COR-L47 (cell line): ENCODE results near the gene LCA5.
"Not testable (repeated sequence)": the region's sequence is repeated elsewhere in the genome, so short reads cannot be mapped to it uniquely, and the experiment has no call there.

Source experiments
- DNase-seq: peaks from one replicate; lab custom pipeline; 2025; lab: John Stamatoyannopoulos, UW

The LCA5 gene

DNA sequence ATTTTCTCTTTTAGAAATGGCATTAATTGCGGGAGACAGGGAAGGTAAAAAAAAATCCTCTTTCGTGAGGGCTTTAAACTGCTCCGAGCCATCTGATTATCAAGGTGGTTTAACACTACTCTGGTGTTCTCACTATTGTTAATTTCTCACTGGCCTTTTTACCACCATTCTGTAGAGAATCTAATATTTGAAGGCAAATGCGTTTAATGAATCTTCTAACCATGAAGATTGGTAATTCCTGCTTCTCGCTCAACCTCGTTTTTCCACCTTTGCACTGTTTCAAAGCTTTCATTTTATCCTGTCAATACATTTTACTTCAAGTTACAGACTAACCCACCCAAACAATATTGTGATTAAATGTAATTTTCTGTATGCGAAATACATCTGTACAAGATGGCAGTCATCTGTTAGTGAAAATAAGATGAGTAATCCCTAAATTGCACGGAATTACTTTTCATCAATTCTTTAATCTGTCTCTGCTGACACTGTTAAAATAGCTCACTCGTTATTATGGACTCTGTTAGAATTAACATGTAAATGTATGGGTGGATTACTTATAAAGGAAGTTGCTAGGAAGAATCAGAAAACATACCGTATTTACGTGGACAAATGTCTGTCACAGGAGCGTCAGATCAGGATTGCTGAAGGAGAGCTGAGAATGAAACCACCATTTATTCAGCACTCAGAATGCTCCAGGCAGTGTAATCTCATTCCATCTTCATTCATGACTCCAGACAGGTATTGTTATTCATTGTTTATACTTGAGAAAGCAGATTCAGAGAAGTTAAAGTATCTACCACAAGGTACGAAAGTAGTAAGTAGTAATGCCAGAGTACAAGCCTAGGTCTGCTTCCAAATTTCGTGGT, 1.1 kb upstream of the LCA5 start:
- no peak for DNase-seq

DNA sequence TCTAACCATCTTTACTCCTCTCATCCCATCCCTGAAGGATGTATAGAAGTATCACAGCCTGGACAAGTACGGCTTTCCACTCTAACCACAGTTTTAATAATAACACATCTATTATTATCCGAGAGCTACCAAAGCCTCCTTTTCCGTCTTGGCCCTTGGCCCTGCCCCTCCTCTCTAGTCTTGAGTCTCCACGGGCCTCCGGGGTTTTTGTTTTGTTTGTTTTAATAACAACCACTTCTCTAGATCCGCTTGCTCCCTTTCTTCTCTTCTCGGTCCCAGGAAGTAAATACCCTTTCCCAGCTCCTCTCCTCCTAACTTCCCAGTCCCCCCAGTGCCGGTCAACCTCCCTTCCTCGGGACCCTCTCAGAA, 661 bp downstream of the LCA5 start:
- no peak for DNase-seq

DNA sequence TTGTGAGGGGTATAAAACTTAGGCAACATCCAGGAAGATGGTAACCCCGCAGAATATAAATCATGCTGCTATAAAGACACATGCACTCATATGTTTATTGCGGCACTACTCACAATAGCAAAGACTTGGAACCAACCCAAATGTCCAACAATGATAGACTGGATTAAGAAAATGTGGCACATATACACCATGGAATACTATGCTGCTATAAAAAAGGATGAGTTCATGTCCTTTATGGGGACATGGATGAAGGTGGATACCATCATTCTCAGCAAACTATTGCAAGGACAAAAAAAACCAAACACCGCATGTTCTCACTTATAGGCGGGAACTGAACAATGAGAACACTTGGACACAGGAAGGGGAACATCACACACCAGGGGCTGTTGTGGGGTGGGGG, 7.7 kb downstream of the LCA5 start:
- DNase-seq: not testable (repeated sequence)

DNA sequence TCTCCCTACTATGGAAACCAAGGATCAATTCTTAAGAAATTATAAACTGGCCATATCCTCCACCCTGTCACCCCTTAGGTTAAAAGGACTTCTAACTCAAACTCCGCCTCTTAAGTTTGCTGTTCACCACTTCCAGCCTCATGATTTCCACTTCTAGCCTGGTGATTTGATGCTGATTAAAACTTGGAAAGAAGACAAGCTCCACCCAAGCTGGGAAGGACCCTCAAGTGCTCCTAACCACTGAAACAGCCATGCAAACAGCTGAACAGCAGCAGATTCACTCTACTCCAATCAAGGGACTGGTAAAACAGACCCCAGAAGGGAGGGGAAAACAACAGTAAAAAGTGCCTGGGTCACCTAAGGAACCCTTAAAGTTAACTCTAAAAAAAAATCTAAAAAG, 10.3 kb downstream of the LCA5 start:
- no peak for DNase-seq

DNA sequence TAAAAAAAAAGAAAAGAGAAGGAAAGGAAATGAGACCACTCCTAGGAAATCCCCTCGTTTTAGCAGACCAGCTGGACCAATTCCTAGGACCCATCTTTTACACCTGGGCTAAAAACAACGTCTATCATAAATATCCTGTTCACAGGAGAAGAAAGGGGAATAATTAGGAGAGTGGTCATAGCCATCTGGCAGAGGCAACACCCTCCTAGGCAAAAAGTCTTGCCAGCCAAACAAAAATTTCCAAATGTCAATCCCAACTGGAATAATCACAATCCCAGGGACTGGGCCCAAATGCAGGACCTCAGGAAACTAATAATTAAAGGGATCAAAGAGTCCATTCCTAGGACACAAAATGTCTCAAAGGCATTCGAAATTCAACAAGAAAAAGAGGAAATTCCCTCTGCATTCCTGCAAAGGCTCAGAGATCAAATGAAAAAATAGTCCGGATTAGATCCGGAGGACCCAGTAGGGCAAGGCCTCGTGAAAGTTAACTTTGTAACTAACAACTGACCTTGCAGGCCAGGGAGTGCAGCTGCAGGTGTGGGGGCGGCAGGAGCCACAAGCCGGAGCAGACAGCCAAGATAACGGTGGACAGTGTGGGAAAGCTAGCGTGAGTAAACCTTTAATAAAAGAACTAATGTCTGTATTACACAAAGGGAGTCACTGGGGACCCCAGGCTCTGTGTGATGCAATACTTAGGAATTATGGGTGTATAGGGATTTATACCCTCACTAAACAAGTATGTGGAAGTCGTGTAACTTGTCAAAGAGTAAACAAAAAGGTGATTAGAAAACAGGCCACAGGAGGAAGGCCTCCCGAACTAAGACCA, 11.7 kb downstream of the LCA5 start:
- no peak for DNase-seq

DNA sequence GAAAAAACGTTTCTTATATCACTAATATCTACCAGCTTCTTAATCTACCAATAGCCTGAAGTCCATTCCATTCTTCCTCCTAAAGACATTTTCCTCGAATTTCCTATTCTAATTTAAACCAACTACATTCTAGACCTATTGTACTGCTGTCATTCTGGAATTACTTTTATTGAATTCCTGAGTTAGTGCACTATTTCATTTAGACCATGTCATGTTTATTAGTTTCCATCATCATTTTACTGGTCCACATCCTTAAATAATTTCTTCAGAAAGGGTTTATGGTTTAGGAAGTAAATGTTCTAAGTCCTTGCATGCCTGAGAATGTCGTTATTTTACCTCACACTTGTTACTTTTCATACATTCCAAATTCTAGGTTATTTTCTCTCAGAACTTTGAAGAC, 13.2 kb downstream of the LCA5 start:
- DNase-seq: no peak

DNA sequence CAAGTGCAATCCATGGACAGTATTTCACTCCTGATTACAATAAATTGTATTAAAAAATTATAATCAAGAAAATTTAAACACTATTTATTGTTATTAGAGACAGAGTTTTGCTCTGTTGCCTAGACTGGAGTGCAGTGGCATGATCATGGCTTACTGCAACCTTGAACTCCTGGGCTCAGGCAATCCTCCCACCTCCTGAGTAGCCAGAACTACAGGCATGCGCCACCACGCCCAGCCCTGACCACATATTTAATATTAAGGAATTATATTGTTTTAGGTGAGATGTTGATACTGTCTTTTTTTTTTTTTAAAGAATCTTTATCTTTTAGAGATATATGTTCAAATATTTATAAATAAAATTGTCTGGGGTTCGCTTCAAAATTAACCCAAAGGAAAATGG, 14.6 kb downstream of the LCA5 start:
- no peak for DNase-seq

DNA sequence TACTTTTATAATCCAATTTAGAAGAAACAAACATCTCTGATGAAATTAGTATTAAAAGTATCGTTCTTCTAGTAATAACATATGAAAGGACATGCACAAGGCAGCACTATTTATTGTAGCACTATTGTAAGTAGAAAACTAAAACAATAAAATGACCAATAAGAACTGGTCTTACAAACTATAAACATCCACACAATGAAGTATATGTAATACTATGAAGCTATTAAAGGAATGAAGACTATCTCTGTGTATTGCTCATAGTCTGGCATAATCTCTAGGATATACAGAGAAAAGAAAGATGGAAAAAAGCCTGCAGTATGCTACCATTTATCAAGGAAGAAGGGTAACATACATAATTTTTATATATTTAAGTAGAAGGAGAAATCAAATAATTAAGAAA, 16.7 kb downstream of the LCA5 start:
- DNase-seq: no peak

DNA sequence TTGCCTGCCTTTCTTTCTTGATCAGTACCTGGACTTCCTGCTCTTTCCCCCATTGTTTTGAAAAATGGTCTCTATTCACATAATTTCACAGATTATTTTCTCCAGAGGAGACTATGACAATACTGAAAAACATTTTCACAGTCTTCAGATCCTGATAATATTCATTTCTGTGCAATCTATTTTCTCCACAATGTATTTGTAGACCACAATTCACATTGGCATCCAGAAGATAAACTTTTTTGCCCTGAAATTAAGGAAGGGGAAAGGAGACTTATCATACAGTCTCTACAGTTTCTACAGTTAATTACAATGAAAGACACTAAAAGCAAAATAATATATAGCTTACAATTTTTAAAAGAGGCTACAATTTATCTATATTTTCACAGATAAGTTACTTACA, 18.4 kb downstream of the LCA5 start:
- DNase-seq: no peak

DNA sequence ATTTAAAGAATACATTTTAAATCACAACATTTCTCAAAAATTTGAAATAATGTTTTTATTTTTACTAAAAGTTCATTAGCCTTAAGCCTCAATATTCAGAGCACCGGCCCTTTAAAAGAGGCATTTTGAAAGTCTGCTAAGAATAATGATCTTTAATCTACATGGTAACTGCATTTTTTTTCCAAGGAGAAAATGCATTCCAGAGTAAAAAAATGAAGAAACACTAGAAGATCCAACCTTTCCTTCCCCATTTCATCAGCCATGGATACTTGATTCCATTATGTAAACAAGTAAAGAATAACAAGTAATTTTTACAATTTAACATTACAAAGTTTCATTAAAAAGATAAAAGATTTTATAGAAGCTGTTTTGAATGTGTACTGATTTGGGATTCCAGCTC, 21.8 kb downstream of the LCA5 start:
- DNase-seq: no peak

DNA sequence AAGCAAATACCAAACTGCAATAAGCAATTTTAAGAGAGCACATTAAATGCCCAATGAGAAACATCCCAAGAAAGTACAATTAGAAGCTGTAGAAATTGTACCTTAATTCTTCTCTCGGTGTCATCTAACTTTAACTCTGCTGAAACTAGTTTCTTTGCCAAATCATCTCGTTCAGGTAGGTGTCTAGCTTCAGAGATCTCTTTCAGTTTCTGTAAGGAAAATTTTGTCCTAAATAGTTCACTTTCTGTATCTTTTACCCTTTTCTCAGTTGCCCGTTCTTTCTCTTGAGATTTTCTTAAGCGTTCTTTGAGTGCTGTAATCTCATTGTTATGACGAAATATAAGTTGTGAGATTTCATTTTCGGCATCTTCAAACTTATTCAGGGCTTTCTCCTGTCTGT, 24.1 kb downstream of the LCA5 start:
- no peak for DNase-seq

DNA sequence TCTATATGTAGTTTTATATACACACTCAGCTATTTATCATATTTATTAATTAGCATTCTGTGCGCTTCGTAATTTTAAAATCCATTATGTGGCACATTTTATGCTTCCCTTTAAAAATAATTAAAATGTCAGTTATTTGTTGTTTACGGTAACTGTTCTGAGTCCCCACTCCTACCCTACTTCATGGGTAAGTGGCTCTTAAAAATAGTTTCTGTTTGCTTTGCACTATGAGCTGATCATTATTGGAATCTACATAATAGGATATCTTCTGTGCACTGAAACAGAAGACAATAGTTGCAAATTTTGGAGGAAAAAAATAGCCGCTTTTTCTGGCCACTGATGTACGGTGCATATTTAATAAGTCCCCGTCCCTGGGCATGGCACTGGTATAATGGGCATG, 25.2 kb downstream of the LCA5 start:
- DNase-seq: no peak

DNA sequence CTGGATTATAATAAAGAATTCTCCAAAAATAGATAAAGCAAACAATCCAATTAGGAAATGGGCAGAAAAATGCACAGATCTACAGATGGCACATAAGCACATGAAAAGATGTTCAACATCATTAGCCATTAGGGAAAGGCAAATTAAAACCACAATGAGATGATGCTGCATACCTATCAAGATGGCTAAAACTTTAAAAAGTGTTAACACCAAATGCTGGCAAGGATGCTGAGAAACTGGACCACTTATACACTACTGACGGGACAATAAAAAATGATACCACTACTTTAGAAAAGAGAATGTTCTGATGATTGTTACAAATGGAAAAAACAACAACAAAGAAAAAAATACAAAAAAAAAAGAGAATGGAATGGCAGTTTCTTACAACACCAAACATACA, 26.5 kb downstream of the LCA5 start:
- DNase-seq: no peak

DNA sequence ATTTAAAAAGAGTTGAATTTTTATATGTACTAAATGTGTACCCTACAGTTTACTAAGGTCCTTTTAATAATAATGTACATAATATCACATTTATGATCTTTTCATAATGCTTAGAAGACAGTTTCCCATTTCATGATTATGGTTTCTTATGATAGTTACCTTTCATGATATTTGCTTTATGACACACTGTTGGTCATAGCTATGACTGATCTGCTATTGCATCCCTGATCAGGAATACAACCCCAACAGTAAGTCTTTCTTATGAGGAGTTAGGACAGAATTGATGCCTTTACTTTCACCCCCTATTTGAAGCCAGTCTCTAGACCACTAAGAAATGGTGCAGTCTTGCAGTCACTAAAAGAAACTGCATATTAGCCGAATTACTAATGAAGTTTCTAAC, 31.0 kb downstream of the LCA5 start:
- no peak for DNase-seq

DNA sequence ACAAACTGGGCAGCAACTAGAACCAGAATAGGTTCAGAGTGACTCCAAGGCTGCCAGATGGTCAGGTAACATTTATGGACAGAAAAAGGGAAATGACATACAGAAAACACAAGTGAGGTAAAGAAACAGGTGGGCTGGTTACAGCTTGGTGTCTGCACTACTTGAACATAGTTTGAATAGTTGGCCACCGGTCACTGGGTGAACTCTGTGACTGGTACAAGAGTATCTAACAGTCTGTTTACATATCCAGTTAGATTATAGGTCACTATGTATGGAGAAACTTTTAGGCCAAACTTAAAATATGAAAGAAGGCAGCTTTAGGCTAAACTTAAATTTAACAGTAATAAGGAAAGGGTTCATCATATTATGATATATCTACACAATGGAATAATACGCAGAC, 32.9 kb downstream of the LCA5 start:
- no peak for DNase-seq

DNA sequence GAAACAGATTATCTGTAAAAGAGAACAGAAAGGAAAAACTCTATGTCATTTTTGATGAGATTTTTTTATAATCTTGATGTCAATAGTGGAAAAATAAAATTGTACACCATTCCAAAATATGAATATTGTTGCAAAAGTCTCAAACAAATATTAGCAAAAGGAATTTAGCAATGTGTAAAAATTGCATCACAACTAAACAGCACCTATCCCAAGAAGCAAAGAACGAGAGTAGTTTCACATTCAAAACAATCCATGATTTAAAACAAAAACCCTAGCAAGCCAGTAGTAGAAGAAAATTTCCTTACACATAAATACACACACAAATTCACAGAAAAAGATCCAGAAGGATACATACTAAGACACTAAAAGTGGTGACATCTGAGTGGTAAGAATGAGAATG, 38.4 kb downstream of the LCA5 start:
- no peak for DNase-seq

DNA sequence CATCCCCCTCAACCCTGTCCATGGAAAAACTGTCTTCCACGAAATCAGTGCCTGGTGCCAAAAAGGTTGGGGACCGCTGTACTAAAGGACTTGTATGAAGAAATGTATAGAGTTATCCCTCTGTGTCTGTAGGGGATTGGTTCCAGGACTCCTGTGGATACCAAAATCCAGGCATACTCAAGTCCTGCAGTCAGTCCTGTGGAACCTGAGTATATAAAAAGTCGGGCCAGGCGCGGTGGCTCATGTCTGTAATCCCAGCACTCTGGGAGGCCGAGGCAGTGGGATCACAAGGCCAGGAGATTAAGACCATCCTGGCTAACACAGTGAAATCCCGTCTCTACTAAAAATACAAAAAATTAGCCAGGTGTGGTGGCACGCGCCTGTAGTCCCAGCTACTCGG, 42.0 kb downstream of the LCA5 start:
- no peak for DNase-seq

DNA sequence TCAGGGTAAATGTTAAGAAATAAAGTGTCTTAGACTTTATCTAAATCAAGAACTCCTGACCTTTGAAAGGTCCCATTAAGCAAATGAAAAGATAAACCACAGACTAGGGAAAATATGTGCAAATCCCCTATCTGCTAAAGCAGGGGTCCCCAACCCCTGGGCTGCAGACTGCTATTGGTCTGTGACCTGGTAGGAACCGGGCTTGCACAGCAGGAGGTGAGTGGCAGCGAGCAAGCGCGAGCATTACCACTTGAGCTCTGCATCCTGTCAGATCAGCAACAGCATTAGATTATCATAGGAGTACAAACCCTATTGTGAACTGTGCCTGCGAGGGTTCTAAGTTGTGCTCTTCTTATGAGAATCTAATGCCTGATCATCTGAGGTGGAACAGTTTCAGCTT, 42.4 kb downstream of the LCA5 start:
- DNase-seq: no peak

DNA sequence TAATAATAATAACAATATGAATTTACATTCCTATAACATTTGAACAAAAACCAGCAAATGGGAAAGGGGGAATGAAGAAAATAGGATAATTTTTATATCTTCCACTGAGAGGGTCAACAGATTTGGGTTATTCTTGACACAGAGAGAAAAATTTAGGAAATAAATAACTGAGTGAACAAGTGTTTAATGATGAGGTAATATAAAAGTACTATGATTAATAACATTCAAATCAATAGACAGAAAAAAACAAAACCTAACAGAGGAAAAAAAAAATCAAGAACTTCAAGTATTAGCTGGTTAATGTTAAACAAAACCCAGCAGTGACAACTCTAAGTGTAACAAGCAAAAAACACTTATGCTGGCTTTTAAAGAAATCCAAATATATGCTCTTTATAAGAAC, 66.5 kb downstream of the LCA5 start:
- DNase-seq: no peak

DNA sequence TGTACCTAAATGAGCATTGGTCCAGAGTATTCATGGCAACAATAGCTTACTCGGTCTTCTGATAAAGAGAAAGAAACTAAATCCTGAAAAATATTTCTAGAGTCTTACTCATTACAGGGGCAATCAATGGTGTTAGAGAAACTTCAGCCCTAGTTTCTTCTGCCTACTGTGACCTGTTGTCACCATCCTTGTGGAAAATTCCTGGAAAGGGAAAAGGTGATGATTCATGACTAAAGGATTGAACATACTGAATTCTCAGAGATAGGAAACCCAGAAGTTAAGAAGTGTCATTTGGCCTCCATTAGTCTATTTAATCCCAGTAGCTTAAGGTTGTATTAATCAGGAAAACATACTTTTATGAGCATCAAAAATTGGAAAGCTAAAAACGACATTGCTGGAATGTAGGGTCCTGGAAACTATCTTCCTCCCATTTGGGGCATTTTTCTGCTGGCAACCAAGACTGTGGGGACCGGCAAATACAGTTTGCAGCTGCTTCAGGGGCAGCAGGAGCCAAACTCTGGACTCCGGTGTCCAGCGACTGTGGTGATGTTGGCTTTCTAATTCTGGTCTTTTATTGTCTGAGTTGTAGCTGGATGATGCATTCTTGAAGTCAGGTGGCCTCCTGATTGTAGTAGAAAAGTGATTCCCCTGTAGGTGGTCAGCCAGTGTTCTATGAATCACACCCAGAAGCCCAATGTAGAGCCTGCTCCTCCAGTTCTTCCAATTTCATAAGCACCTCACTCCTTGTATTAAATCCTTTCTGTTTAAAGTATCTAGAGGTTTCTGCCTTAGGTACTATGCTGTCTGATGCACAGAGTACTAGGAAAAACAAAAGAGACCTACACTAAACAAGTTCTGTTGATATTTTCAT, 67.6 kb downstream of the LCA5 start:
- DNase-seq: no peak

DNA sequence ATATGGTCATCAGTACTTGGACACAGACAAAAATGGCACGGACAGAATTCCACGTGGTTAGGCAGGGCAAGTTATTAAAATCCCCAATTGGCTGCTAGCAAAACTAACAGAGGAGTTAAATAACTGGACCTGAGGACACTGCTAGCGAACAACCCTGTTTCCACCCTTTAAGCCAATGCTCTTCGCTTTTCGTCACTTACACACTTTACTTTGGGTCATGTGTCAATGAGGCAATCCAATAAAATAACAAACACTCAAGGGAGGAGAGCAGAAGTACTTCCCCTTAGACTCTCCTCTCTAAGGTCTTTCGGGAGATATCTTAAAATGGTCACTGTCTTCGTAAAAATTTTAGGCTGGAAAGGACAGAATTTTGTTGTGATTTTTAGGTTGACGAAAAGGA, 68.6 kb downstream of the LCA5 start:
- no peak for DNase-seq

DNA sequence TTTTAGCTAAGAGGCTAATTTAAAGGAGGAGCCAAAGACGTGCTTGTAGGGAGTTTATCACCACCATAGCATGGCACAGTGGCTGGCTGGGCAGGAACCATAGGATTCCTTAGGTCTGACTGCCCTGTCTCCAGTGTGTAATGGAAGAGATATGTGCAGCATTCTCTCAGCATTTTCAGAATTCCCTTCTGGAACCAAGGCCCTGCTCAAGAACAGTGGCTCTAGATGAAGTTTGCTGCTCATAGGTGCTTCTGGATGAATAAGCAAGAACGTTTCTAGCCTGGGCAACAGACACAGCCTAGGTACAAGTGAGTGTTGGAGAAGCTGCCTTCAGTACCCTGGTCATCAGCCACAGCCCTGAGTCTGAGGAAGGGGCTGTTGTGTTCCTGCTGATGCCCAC, 69.1 kb downstream of the LCA5 start:
- DNase-seq: no peak

DNA sequence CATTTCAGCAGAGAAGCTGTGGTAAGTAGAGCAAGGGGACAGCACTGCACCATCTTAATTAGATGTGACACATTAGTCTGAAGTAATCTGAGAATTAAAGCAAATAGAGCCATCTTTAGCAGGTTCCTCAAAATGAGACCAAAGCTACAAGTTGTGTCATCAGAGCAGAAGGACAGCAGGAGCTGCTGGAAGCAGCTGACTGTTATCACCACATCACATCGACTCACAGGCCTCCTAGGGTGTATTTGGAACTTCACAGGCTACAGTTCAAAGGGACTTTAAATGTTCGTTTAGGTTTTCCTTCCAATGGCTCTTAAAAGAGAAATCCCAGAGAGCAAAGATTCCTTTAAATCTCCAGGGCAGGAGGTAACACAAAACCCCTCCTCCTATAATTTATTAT, 69.5 kb downstream of the LCA5 start:
- DNase-seq: no peak
